Fibroblast of lung (primary cell): ENCODE measurements around the gene MED17. TPM values are rescaled to one million over a fixed set of nuclear protein-coding genes. Genes with fewer than 3 reads are reported as not detected.
A peak's percentile ranks its signal among the peaks of the same experiment; 100 is the strongest.

Experiments used
- DNase-seq, 2 donors: peaks; one replicate each; pipeline versions ENCODE4 v3.0.0 to v3.0.0-alpha.2; 2010; ENCODE audit warnings: low read depth in 2 of 2
- H2AFZ ChIP-seq: 2 replicates; pipeline ENCODE4 v1.5.1; 2012; ENCODE audit warnings: low read length, control low read depth, inconsistent platforms
- H3K27ac ChIP-seq: 2 replicates; pipeline ENCODE4 v1.5.1; 2011; ENCODE audit warnings: low read length, control low read depth; ENCODE audit not compliant: insufficient read depth
- H3K27me3 ChIP-seq: 2 replicates; pipeline ENCODE4 v1.5.1; 2011; ENCODE audit warnings: mild to moderate bottlenecking, low read length; ENCODE audit not compliant: control insufficient read depth, insufficient read depth
- H3K36me3 ChIP-seq: 2 replicates; pipeline ENCODE4 v1.5.1; 2011; ENCODE audit warnings: low read length; ENCODE audit not compliant: control insufficient read depth, insufficient read depth
- H3K4me1 ChIP-seq: 2 replicates; pipeline ENCODE4 v1.5.1; 2011; ENCODE audit warnings: low read length; ENCODE audit not compliant: control insufficient read depth, insufficient read depth; ENCODE audit errors: extremely low read depth
- H3K4me2 ChIP-seq: 2 replicates; pipeline ENCODE4 v1.5.1; 2011; ENCODE audit warnings: low read length, control low read depth; ENCODE audit not compliant: insufficient read depth; ENCODE audit errors: extremely low read depth
- H3K4me3 ChIP-seq, 4 experiments: fragments of 200-600 bp in 1 of 4; sonication (generic) in 1 of 4; replicated peaks in 1 of 4; 2 replicates each; pipeline ENCODE4 v1.5.1; 2011 to 2016; ENCODE audit warnings: low read length in 4 of 4, low read depth in 3 of 4, mild to moderate bottlenecking in 3 of 4, control low read depth in 2 of 4, inconsistent platforms in 1 of 4, mixed read lengths in 1 of 4; ENCODE audit not compliant: insufficient read depth in 1 of 4; ENCODE audit errors: control extremely low read depth in 1 of 4
- H3K79me2 ChIP-seq: 2 replicates; pipeline ENCODE4 v1.5.1; 2012; ENCODE audit warnings: mild to moderate bottlenecking, low read length, inconsistent platforms; ENCODE audit not compliant: control insufficient read depth, insufficient read depth
- H3K9ac ChIP-seq: 2 replicates; pipeline ENCODE4 v1.5.1; 2011; ENCODE audit warnings: mild to moderate bottlenecking, low read length, control low read depth; ENCODE audit not compliant: insufficient read depth
- H3K9me3 ChIP-seq: 2 replicates; pipeline ENCODE4 v1.5.1; 2012; ENCODE audit warnings: low read depth, low read length; ENCODE audit not compliant: control insufficient read depth, insufficient read depth
- H4K20me1 ChIP-seq: 2 replicates; pipeline ENCODE4 v1.5.1; 2011; ENCODE audit warnings: low read length; ENCODE audit not compliant: control insufficient read depth, insufficient read depth; ENCODE audit errors: extremely low read depth
- EZH2 ChIP-seq: IDR thresholded peaks from 2 replicates; pipeline ENCODE4 v1.5.1; 2012; ENCODE audit warnings: low read length, control low read depth, mild to moderate bottlenecking; ENCODE audit errors: missing control alignments
- polyA plus RNA-seq, 2 donors: library from polyadenylated mRNA; depleted of rRNA in 1 of 2; stranded (reverse) in 1 of 2; unstranded in 1 of 2; fragments of >200 nt; gene quantifications; 2 replicates each; pipeline ENCODE4 v1.2.1, GENCODE V29; 2011 to 2012; ENCODE audit warnings: missing spikeins in 1 of 2
- total RNA-seq: library from RNA; depleted of rRNA; stranded (reverse); fragments of >200 nt; gene quantifications from 2 replicates; pipeline ENCODE4 v1.2.1, GENCODE V29; 2014
- TF ChIP-seq, protein P1 (sequence below), 2 donors: IDR thresholded peaks in 1 of 2; conservative IDR thresholded peaks in 1 of 2; 1 replicate in 1 of 2; 2 replicates in 1 of 2; pipeline ENCODE4 v1.5.1; 2011 to 2012; ENCODE audit warnings: low read length in 2 of 2, control low read depth in 1 of 2, inconsistent platforms in 1 of 2, low read depth in 1 of 2, mild to moderate bottlenecking in 1 of 2

Gene MED17
- total and polyA plus RNA-seq, 2 donors (not counting 1 experiment from before 2014, with no cell fraction given) = 24.1 to 25.6 TPM

DNA sequence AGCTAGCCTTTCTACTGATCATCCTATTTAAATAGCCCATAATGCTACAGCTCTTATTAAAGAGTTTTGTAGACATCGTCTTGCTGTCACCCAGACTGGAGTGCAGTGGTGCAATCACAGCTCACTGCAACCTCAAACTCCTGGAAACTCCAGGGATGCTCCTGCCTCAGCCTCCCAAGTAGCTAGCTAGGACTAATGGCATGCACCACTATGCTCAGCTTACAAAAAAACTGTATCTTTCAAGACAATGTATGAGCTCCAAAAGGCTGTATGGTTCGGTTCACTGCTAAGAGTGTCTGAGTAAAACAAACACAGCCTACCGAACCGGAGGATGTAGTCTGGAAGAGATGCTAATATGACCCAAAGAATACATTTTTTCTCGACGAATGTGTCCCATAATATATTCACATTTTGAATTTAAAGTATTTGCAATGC is 45.4 kb upstream of the MED17 start:
- DNase-seq = peak in 1 of 2 donors; percentile 32
- no peak overlapping the region for H3K9ac ChIP-seq
- peak overlapping the region; percentile 78 to 98 (median 92) for H3K4me3 ChIP-seq
- no peaks in the 10 kb centered on the region for H3K27me3 ChIP-seq
- TF ChIP-seq EZH2 = no peak
- TF ChIP-seq, protein P1, sequence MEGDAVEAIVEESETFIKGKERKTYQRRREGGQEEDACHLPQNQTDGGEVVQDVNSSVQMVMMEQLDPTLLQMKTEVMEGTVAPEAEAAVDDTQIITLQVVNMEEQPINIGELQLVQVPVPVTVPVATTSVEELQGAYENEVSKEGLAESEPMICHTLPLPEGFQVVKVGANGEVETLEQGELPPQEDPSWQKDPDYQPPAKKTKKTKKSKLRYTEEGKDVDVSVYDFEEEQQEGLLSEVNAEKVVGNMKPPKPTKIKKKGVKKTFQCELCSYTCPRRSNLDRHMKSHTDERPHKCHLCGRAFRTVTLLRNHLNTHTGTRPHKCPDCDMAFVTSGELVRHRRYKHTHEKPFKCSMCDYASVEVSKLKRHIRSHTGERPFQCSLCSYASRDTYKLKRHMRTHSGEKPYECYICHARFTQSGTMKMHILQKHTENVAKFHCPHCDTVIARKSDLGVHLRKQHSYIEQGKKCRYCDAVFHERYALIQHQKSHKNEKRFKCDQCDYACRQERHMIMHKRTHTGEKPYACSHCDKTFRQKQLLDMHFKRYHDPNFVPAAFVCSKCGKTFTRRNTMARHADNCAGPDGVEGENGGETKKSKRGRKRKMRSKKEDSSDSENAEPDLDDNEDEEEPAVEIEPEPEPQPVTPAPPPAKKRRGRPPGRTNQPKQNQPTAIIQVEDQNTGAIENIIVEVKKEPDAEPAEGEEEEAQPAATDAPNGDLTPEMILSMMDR (conservative IDR thresholded peaks at IDR 0.05 in 1 of 2, IDR thresholded peaks at IDR 0.05 in 1 of 2; ENCODE audit: low read depth in 1 of 2, low read length in 2 of 2) = no peak
- no peak overlapping the region for H3K27ac ChIP-seq
- peaks cover 12% of the 10 kb centered on the region for H3K36me3 ChIP-seq
- H3K4me1 ChIP-seq = peaks cover 4% of the 10 kb centered on the region
- no peak overlapping the region for H2AFZ ChIP-seq
- peak overlapping the region; percentile 42 for H3K4me2 ChIP-seq
- H3K9me3 ChIP-seq = no peaks in the 10 kb centered on the region
- peaks cover 75% of the 10 kb centered on the region for H3K79me2 ChIP-seq
- peaks cover 3% of the 10 kb centered on the region for H4K20me1 ChIP-seq

DNA sequence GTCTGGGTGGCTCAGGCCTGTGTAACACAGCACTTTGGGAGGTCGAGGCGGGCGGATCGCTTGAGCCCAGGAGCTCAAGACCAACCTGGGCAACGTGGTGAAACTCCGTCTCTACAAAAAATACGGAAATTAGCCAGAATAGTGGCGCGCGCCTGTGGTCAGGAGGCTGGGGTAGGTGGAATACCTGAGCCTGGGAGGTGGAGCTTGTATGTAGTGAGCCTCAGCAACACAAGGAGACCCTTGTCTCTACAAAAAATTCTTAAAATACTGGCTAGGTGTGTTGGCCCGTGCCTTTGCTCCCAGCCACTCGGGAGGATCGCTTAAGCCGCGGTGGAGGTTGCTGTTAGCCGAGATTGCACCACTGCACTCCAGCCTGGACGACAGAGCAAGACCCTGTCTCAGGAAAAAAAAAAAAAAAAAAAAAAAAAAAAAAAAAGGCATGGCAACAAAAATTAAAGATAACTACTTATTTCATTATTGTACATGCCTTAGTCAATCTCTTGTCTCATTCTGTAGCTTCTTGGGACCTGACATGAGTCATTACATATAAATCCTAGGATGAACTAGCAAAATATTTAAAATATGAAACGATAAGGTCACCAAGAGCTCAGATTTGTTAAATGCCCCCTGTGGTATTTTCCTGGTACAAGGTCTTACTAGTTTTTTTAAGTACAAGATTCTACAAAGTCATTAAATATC is 43.9 kb upstream of the MED17 start:
- peak overlapping the region; percentile 42 for H3K4me2 ChIP-seq
- H4K20me1 ChIP-seq = peaks cover 3% of the 10 kb centered on the region
- DNase-seq = peak; percentile 31 to 61
- no peaks in the 10 kb centered on the region for H3K27me3 ChIP-seq
- H2AFZ ChIP-seq = no peak overlapping the region
- peak overlapping the region; percentile 96 for H3K9ac ChIP-seq
- peaks cover 4% of the 10 kb centered on the region for H3K4me1 ChIP-seq
- peak overlapping the region; percentile 78 to 98 (median 92) for H3K4me3 ChIP-seq
- peaks cover 64% of the 10 kb centered on the region for H3K79me2 ChIP-seq
- peak overlapping the region; percentile 95 for H3K27ac ChIP-seq
- TF ChIP-seq EZH2 = no peak
- TF ChIP-seq, protein P1 (conservative IDR thresholded peaks at IDR 0.05 in 1 of 2, IDR thresholded peaks at IDR 0.05 in 1 of 2; ENCODE audit: low read depth in 1 of 2, low read length in 2 of 2) = no peak
- H3K36me3 ChIP-seq = peaks cover 9% of the 10 kb centered on the region
- no peaks in the 10 kb centered on the region for H3K9me3 ChIP-seq

DNA sequence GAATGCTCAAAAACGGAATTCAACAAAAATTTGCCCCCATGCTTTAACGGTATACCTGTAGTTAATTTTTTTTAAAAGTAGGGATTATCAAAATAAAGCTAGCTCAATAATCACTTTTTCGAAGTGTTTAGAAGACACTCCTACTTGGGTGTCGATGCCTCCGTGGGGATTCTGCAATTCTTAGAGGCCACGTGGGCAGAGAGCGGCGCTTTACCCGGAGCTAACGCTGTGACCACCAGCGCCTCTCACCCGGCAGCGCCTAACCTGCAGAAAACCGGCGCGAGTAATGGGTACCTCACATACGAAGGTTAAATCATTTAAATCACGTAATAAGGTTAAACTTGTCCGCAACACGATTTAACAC is 43.4 kb upstream of the MED17 start:
- Histone ChIP-seq H4K20me1 (peaks cover 3% of the 10 kb centered on the region), H3K36me3 (peaks cover 6% of the 10 kb centered on the region)

More for the DNA sequence above, 43.4 kb upstream of the MED17 start:
- no peak for TF ChIP-seq EZH2
- TF ChIP-seq, protein P1 (conservative IDR thresholded peaks at IDR 0.05 in 1 of 2, IDR thresholded peaks at IDR 0.05 in 1 of 2; ENCODE audit: low read depth in 1 of 2, low read length in 2 of 2) = no peak
- Histone ChIP-seq H3K27ac (peak overlapping the region; percentile 95), H3K9me3 (no peaks in the 10 kb centered on the region), H3K27me3 (no peaks in the 10 kb centered on the region), H3K4me2 (peak overlapping the region; percentile 42), H3K9ac (peak overlapping the region; percentile 96), H2AFZ (no peak overlapping the region), H3K79me2 (peaks cover 58% of the 10 kb centered on the region), H3K4me3 (peak overlapping the region; percentile 78 to 98 (median 92)), H3K4me1 (peaks cover 4% of the 10 kb centered on the region)
- peak; percentile 57 to 68 for DNase-seq
